Caco-2 (cell line): Measurements from ENCODE around the gene MAOA. TPM values are rescaled to one million over a fixed set of nuclear protein-coding genes. Genes with fewer than 3 reads are reported as not detected.

Experiments
- BruUV-seq: library from RNA; stranded (reverse); fragments of 400-500 nt; replicated peaks from 2 replicates; lab custom pipeline; 2021; lab: Mats Ljungman, UMichigan
- CTCF ChIA-PET: fragments of 300-600 bp; sonication (Branson Sonifier 250); formaldehyde crosslinking; loops from one replicate; lab custom pipeline; 2022; ENCODE audit warnings: antibody characterized with exemption; lab: Charles Lee
- POLR2A ChIA-PET: fragments of 300-600 bp; sonication (Branson Sonifier 250); formaldehyde crosslinking; loops from one replicate; lab custom pipeline; 2022; ENCODE audit warnings: antibody characterized with exemption; lab: Charles Lee
- DNase-seq, 2 experiments: peaks; one replicate each; pipeline versions ENCODE4 v3.0.0 to v3.0.0-alpha.2; 2020 to 2022
- H3K27me3 ChIP-seq: replicated peaks from 2 replicates; pipeline ENCODE4 v1.6.0; 2011; ENCODE audit warnings: low read length; ENCODE audit not compliant: control insufficient read depth, insufficient read depth
- H3K36me3 ChIP-seq: 2 replicates; pipeline ENCODE4 v1.5.1; 2011; ENCODE audit warnings: low read length; ENCODE audit not compliant: control insufficient read depth, insufficient read depth
- H3K4me1 ChIP-seq: fragments of 250-450 bp; sonication (Bioruptor Pico); 2 replicates; pipeline ENCODE4 v1.5.1; 2020; ENCODE audit warnings: mild to moderate bottlenecking
- H3K4me3 ChIP-seq: 2 replicates; pipeline ENCODE4 v1.5.1; 2011; ENCODE audit warnings: low read depth, mild to moderate bottlenecking, control low read depth, low read length
- H3K9me3 ChIP-seq: fragments of 250-450 bp; sonication (Bioruptor Pico); 2 replicates; pipeline ENCODE4 v1.5.1; 2020; ENCODE audit warnings: mild to moderate bottlenecking, moderate library complexity
- H3K27ac Mint-ChIP-seq: one replicate; pipeline ENCODE4 v1.8.0; 2022; ENCODE audit warnings: mixed read lengths; ENCODE audit not compliant: unreplicated experiment
- H3K27me3 Mint-ChIP-seq: one replicate; pipeline ENCODE4 v1.8.0; 2022; ENCODE audit warnings: mixed read lengths; ENCODE audit not compliant: insufficient read depth, unreplicated experiment
- H3K36me3 Mint-ChIP-seq: one replicate; pipeline ENCODE4 v1.8.0; 2022; ENCODE audit warnings: mild to moderate bottlenecking, mixed read lengths; ENCODE audit not compliant: insufficient read depth, unreplicated experiment
- H3K4me1 Mint-ChIP-seq: one replicate; pipeline ENCODE4 v1.8.0; 2022; ENCODE audit warnings: low read depth, mixed read lengths; ENCODE audit not compliant: unreplicated experiment
- H3K4me3 Mint-ChIP-seq: one replicate; pipeline ENCODE4 v1.8.0; 2022; ENCODE audit warnings: mild to moderate bottlenecking, moderate library complexity, mixed read lengths; ENCODE audit not compliant: unreplicated experiment
- H3K9me3 Mint-ChIP-seq: one replicate; pipeline ENCODE4 v1.8.0; 2022; ENCODE audit warnings: mixed read lengths; ENCODE audit not compliant: unreplicated experiment
- CTCF ChIP-seq, 2 experiments: fragments of 200-600 bp in 1 of 2; IDR thresholded peaks; 1 replicate in 1 of 2; 2 replicates in 1 of 2; pipeline versions ENCODE4 v1.5.1 to v1.8.0; 2011 to 2022; ENCODE audit warnings: antibody characterized with exemption in 1 of 2, control low read depth in 1 of 2, inconsistent platforms in 1 of 2, low read depth in 1 of 2, low read length in 1 of 2, mild to moderate bottlenecking in 1 of 2, moderate library complexity in 1 of 2; ENCODE audit not compliant: insufficient read depth in 1 of 2, severe bottlenecking in 1 of 2, unreplicated experiment in 1 of 2
- intact Hi-C: fragments of 100-400 bp; cut with micrococcal nuclease; formaldehyde crosslinking; loops from one replicate; pipeline ENCODE4 v1.10.0; 2022; ENCODE audit not compliant: unreplicated experiment
- total RNA-seq: library from RNA; stranded (reverse); gene quantifications from 2 replicates; pipeline ENCODE4 v1.2.3, GENCODE V29; 2022

The MAOA gene
- total RNA-seq, 1 experiment from 2014 or later: 0.25 TPM

GRCh38 chrX:43728002-43728401, 71.9 kb downstream of the MAOA start:
- CTCF ChIA-PET: no interaction called here
- POLR2A ChIA-PET: no interaction called here
- Histone ChIP-seq H3K9me3 (no peaks in the 10 kb centered on the region), H3K36me3 (no peaks in the 10 kb centered on the region), H3K4me1 (no peaks in the 10 kb centered on the region), H3K27me3 (no peaks in the 10 kb centered on the region), H3K4me3 (no peak overlapping the region)
- peaks cover 6% of the 10 kb centered on the region for H3K4me1 Mint-ChIP-seq
- no peak overlapping the region for H3K27ac Mint-ChIP-seq
- H3K36me3 Mint-ChIP-seq: no peaks in the 10 kb centered on the region
- H3K4me3 Mint-ChIP-seq: no peak overlapping the region
- intact Hi-C loops: no loop called here
- H3K9me3 Mint-ChIP-seq: no peaks in the 10 kb centered on the region
- BruUV-seq: no TSS peak
- no peaks in the 10 kb centered on the region for H3K27me3 Mint-ChIP-seq
- DNase-seq: no peak
- TF ChIP-seq CTCF (IDR thresholded peaks at IDR 0.05; ENCODE audit: insufficient read depth in 1 of 2, low read depth in 1 of 2, low read length in 1 of 2, severe bottlenecking in 1 of 2, unreplicated experiment in 1 of 2): no peak

GRCh38 chrX:43728966-43729365, 72.9 kb downstream of the MAOA start:
- no TSS peak for BruUV-seq
- Mint-ChIP-seq H3K36me3 (no peaks in the 10 kb centered on the region), H3K4me3 (no peak overlapping the region), H3K27me3 (no peaks in the 10 kb centered on the region), H3K4me1 (peaks cover 6% of the 10 kb centered on the region), H3K9me3 (no peaks in the 10 kb centered on the region), H3K27ac (no peak overlapping the region)
- Histone ChIP-seq H3K4me1 (no peaks in the 10 kb centered on the region), H3K9me3 (no peaks in the 10 kb centered on the region), H3K27me3 (no peaks in the 10 kb centered on the region), H3K36me3 (no peaks in the 10 kb centered on the region), H3K4me3 (no peak overlapping the region)
- TF ChIP-seq CTCF (IDR thresholded peaks at IDR 0.05; ENCODE audit: insufficient read depth in 1 of 2, low read depth in 1 of 2, low read length in 1 of 2, severe bottlenecking in 1 of 2, unreplicated experiment in 1 of 2): no peak
- ChIA-PET CTCF (no interaction called here), POLR2A (no interaction called here)
- intact Hi-C loops: no loop called here
- no peak for DNase-seq

DNA sequence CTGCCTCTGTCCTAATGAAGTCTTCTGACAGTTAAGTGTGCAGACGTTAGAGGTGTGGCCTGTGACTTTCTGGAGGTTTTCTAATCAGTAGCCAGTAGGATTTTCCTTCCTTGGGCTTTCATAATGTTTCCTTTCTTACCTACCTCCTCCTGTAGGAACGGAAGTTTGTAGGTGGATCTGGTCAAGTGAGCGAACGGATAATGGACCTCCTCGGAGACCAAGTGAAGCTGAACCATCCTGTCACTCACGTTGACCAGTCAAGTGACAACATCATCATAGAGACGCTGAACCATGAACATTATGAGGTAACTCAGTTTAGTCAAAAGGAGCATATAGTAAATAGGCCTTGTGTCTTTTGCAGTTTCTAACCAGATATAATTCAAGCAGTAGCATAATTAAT, 75.0 kb downstream of the MAOA start:
- Histone ChIP-seq H3K9me3 (no peaks in the 10 kb centered on the region), H3K27me3 (no peaks in the 10 kb centered on the region), H3K4me1 (no peaks in the 10 kb centered on the region), H3K4me3 (no peak overlapping the region), H3K36me3 (no peaks in the 10 kb centered on the region)
- CTCF ChIA-PET: no interaction called here
- Mint-ChIP-seq H3K27ac (no peak overlapping the region), H3K4me3 (no peak overlapping the region), H3K27me3 (no peaks in the 10 kb centered on the region), H3K36me3 (no peaks in the 10 kb centered on the region), H3K9me3 (no peaks in the 10 kb centered on the region), H3K4me1 (no peaks in the 10 kb centered on the region)
- POLR2A ChIA-PET: no interaction called here
- no peak for DNase-seq
- no peak for TF ChIP-seq CTCF (IDR thresholded peaks at IDR 0.05; ENCODE audit: insufficient read depth in 1 of 2, low read depth in 1 of 2, low read length in 1 of 2, severe bottlenecking in 1 of 2, unreplicated experiment in 1 of 2)
- intact Hi-C loops: no loop called here
- no TSS peak for BruUV-seq
